ENCODE measurements around the gene RFLNA.

Gene RFLNA

GRCh38 chr12:124335426-124336183 lies 40.7 kb downstream of the RFLNA start:
- TF ChIP-seq CTCF (IDR thresholded peaks at IDR 0.05; ENCODE audit: unreplicated experiment in 3 of 3): no peak
- no peaks in the 10 kb centered on the region for H3K4me1 Mint-ChIP-seq
- H3K27ac Mint-ChIP-seq: no peak overlapping the region
- H3K4me3 Mint-ChIP-seq: no peak overlapping the region
- no peaks in the 10 kb centered on the region for H3K27me3 Mint-ChIP-seq (ENCODE audit: low read depth)
- no peaks in the 10 kb centered on the region for H3K9me3 Mint-ChIP-seq
- peaks cover 48% of the 10 kb centered on the region for H3K36me3 Mint-ChIP-seq (ENCODE audit: low read depth)

GRCh38 chr12:124336184-124336437 lies 41.2 kb downstream of the RFLNA start:
- no peaks in the 10 kb centered on the region for H3K4me1 Mint-ChIP-seq
- H3K36me3 Mint-ChIP-seq (ENCODE audit: low read depth): peaks cover 53% of the 10 kb centered on the region
- H3K9me3 Mint-ChIP-seq: no peaks in the 10 kb centered on the region
- TF ChIP-seq CTCF (IDR thresholded peaks at IDR 0.05; ENCODE audit: unreplicated experiment in 3 of 3): no peak
- no peak overlapping the region for H3K4me3 Mint-ChIP-seq
- H3K27ac Mint-ChIP-seq: no peak overlapping the region
- no peaks in the 10 kb centered on the region for H3K27me3 Mint-ChIP-seq (ENCODE audit: low read depth)

GRCh38 chr12:124336742-124337520 lies 42.0 kb downstream of the RFLNA start:
- Mint-ChIP-seq H3K4me1 (no peaks in the 10 kb centered on the region), H3K36me3 (ENCODE audit: low read depth) (peaks cover 54% of the 10 kb centered on the region), H3K9me3 (no peaks in the 10 kb centered on the region), H3K27ac (no peak overlapping the region), H3K27me3 (ENCODE audit: low read depth) (no peaks in the 10 kb centered on the region), H3K4me3 (no peak overlapping the region)
- no peak for TF ChIP-seq CTCF (IDR thresholded peaks at IDR 0.05; ENCODE audit: unreplicated experiment in 3 of 3)

GRCh38 chr12:124337622-124338021 lies 42.7 kb downstream of the RFLNA start:
- H3K4me3 Mint-ChIP-seq: no peak overlapping the region
- no peaks in the 10 kb centered on the region for H3K4me1 Mint-ChIP-seq
- peaks cover 53% of the 10 kb centered on the region for H3K36me3 Mint-ChIP-seq (ENCODE audit: low read depth)
- H3K9me3 Mint-ChIP-seq: no peaks in the 10 kb centered on the region
- no peaks in the 10 kb centered on the region for H3K27me3 Mint-ChIP-seq (ENCODE audit: low read depth)
- TF ChIP-seq CTCF (IDR thresholded peaks at IDR 0.05; ENCODE audit: unreplicated experiment in 3 of 3): no peak
- no peak overlapping the region for H3K27ac Mint-ChIP-seq

- Mint-ChIP-seq H3K9me3 (no peaks in the 10 kb centered on the region), H3K27me3 (ENCODE audit: low read depth) (no peaks in the 10 kb centered on the region), H3K4me1 (no peaks in the 10 kb centered on the region), H3K27ac (no peak overlapping the region), H3K4me3 (no peak overlapping the region), H3K36me3 (ENCODE audit: low read depth) (peaks cover 56% of the 10 kb centered on the region)
- no peak for TF ChIP-seq CTCF (IDR thresholded peaks at IDR 0.05; ENCODE audit: unreplicated experiment in 3 of 3)
Measured at GRCh38 chr12:124338448-124338847, 43.6 kb downstream of the RFLNA start.
